Heart right ventricle (tissue), 16 donors: ENCODE data around the gene ATRN. TPM values are rescaled to one million over a fixed set of nuclear protein-coding genes. Genes with fewer than 3 reads are reported as not detected.

Experiments used
- ATAC-seq, 8 donors: fragments of 200-7000 bp; cut with Tn5 transposase; one replicate each; pipeline ENCODE4 v1.9.1; 2020; ENCODE audit warnings: mild to moderate bottlenecking in 8 of 8, moderate library complexity in 8 of 8, moderate number of reproducible peaks in 1 of 8
- DNase-seq, 2 donors: peaks; one replicate each; pipeline ENCODE4 v3.0.0-alpha.2; 2020
- H3K27ac ChIP-seq, 10 donors: fragments of 200-600 bp; sonication (generic) in 2 of 10; one replicate each; pipeline versions ENCODE4 v1.5.0 to v1.8.0; 2020 to 2022; ENCODE audit warnings: mild to moderate bottlenecking in 3 of 10
- H3K27me3 ChIP-seq, 7 donors: fragments of 200-600 bp; one replicate each; pipeline ENCODE4 v1.8.0; 2021 to 2022; ENCODE audit warnings: mild to moderate bottlenecking in 2 of 7
- H3K36me3 ChIP-seq, 9 donors: fragments of 200-600 bp; sonication (generic) in 1 of 9; one replicate each; pipeline versions ENCODE4 v1.5.0 to v1.8.0; 2020 to 2022; ENCODE audit warnings: mild to moderate bottlenecking in 2 of 9
- H3K4me1 ChIP-seq, 9 donors: fragments of 200-600 bp; sonication (generic) in 1 of 9; one replicate each; pipeline versions ENCODE4 v1.5.0 to v1.8.0; 2020 to 2022; ENCODE audit warnings: mild to moderate bottlenecking in 4 of 9
- H3K4me3 ChIP-seq, 10 donors: fragments of 200-600 bp; sonication (generic) in 2 of 10; one replicate each; pipeline versions ENCODE4 v1.5.0 to v1.8.0; 2020 to 2022; ENCODE audit warnings: mild to moderate bottlenecking in 7 of 10, moderate library complexity in 2 of 10
- H3K9me3 ChIP-seq, 11 donors: fragments of 200-600 bp in 10 of 11; sonication (generic) in 2 of 11; one replicate each; pipeline versions ENCODE4 v1.5.0 to v1.8.0; 2013 to 2022; ENCODE audit warnings: mild to moderate bottlenecking in 2 of 11, control low read depth in 1 of 11, moderate library complexity in 1 of 11
- WGBS, 2 donors: extraction: QIAGEN DNeasy Blood & Tissue Kit; methylation state at CpG; one replicate each; pipeline ENCODE4 v1.1.7; 2013; ENCODE audit warnings: inconsistent platforms in 1 of 2; 5-methylcytosine and 5-hydroxymethylcytosine counted together
- intact Hi-C, 10 donors: fragments of 100-400 bp; cut with DNase I; formaldehyde crosslinking; loops; one replicate each; pipeline versions ENCODE4 v1.11.1 to v1.14.2; 2022
- polyA plus RNA-seq, 2 donors: library from polyadenylated mRNA; stranded (reverse); fragments of 200-250 nt; gene quantifications; one replicate each; pipeline ENCODE4 v1.2.3, GENCODE V29; 2013
- total RNA-seq, 10 donors: library from RNA; stranded (reverse); fragmentation: NEBNext Ultra II Directional in 3 of 10; extraction: Animal tissue kit (Norgen Biotek cat#: 25700) in 3 of 10; gene quantifications; one replicate each; pipeline versions ENCODE4 v1.2.1 to v1.2.4, GENCODE V29; 2021 to 2023
- TF ChIP-seq, protein P1 (sequence below), 9 donors: fragments of 200-600 bp; sonication (generic) in 2 of 9; IDR thresholded peaks; one replicate each; pipeline versions ENCODE4 v1.5.0 to v1.8.0; 2021 to 2022; ENCODE audit warnings: antibody characterized with exemption in 9 of 9, mild to moderate bottlenecking in 5 of 9, moderate library complexity in 1 of 9
- donor health status: Arrhythmogenic right ventricular cardiomyopathy.
- donor health status: ischemic (EF 13 %, LVEDD 7.1; RV severe dilation, severe dysfunction).
- donor health status: healthy with polysubstance abuse.
- donor health status: DM: no; HTN: yes; CAD: no.
- donor health status: DM: no; HTN: no; CAD: no.
- donor health status: ischemic (EF 25% LVEDD 6.9; RV normal size, moderate dysfunction).
- donor health status: ischemic (EF 25% LVEDD 5.7; RV mildly dilated, moderate dysfunction).
- donor health status: healthy.
- donor health status: DM: yes; HTN: yes; CAD: no.
- donor health status: Ischemic cardiomyopathy.
- donor health status: ischemic (EF 35%, LVEDD 5.7; RV mildly dilated, moderate dysfunction).
- donor health status: nonischemic (EF 11% LVEDD 7.7; RV severe dilation, severe dysfunction).
- donor health status: DM: yes; HTN: yes; CAD: no.
- donor health status: PGD.
- donor health status: ischemic (EF 29% LVEDD 5.4; RV normal size, mild dysfunction).
- donor health status: nonischemic (EF 23%, LVEDD 6.1; RV moderate dilation, normal function).

ATRN gene
- total and polyA plus RNA-seq, 12 donors: 4.6 to 44.0 (median 37.8) TPM

DNA sequence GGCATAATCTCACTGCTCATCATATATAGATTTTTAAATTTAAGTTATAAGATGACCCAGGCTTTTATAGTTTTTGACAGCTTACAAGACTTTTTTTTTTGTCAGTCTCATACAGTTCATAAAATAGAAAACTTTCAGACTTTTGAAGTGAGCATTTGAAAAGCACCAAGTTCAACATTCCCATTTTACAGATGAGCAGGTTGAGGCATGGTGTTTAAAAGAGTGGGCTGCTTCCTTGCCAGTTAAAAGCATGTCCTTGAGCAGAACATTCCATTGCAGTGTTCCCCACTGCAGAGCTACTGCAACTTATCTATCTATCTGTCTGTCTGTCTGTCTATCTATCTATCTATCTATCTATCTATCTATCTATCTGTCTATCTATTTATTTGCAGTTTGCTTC is 105.5 kb downstream of the ATRN start:
- ATAC-seq (no peak), DNase-seq (no peak)
- H3K36me3 ChIP-seq: peaks cover 0 to 88% (median 42%) of the 10 kb centered on the region in 9 donors
- H3K4me3 ChIP-seq: no peak overlapping the region
- H3K27ac ChIP-seq: no peak overlapping the region
- TF ChIP-seq, protein P1, sequence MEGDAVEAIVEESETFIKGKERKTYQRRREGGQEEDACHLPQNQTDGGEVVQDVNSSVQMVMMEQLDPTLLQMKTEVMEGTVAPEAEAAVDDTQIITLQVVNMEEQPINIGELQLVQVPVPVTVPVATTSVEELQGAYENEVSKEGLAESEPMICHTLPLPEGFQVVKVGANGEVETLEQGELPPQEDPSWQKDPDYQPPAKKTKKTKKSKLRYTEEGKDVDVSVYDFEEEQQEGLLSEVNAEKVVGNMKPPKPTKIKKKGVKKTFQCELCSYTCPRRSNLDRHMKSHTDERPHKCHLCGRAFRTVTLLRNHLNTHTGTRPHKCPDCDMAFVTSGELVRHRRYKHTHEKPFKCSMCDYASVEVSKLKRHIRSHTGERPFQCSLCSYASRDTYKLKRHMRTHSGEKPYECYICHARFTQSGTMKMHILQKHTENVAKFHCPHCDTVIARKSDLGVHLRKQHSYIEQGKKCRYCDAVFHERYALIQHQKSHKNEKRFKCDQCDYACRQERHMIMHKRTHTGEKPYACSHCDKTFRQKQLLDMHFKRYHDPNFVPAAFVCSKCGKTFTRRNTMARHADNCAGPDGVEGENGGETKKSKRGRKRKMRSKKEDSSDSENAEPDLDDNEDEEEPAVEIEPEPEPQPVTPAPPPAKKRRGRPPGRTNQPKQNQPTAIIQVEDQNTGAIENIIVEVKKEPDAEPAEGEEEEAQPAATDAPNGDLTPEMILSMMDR (IDR thresholded peaks at IDR 0.05): no peak
- no peaks in the 10 kb centered on the region for H3K27me3 ChIP-seq
- no peaks in the 10 kb centered on the region for H3K9me3 ChIP-seq
- intact Hi-C loops: no loop called here
- H3K4me1 ChIP-seq: no peaks in the 10 kb centered on the region

DNA sequence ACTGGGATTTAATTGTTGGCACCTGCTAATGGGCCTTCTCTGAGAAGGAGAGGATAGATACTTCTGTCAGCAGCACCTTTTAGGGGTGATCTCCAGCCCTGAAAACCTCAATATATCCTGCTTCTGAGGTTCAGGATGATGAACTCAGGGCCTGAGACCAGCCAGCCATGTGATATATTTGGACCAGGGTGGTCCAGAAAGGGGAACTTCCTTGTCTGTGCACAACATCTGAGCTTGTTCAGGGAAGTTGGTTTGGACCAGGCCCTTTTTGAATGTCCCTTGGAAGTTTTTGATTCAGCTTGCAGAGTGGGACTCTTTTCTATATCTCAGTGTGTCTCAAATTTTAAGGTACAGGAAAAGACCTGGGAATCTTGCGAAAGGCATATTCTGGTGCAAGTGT is 106.5 kb downstream of the ATRN start:
- DNase-seq: no peak
- TF ChIP-seq, protein P1 (IDR thresholded peaks at IDR 0.05): no peak
- H3K36me3 ChIP-seq: peaks cover 0 to 96% (median 42%) of the 10 kb centered on the region in 9 donors
- ATAC-seq: no peak
- no peak overlapping the region for H3K27ac ChIP-seq
- no peaks in the 10 kb centered on the region for H3K27me3 ChIP-seq
- no peaks in the 10 kb centered on the region for H3K4me1 ChIP-seq
- 98 to 100% methylated on average over 1 of the region's 1 CpG for WGBS, 2 donors
- intact Hi-C loops: no loop called here
- H3K9me3 ChIP-seq: no peaks in the 10 kb centered on the region
- H3K4me3 ChIP-seq: no peak overlapping the region

DNA sequence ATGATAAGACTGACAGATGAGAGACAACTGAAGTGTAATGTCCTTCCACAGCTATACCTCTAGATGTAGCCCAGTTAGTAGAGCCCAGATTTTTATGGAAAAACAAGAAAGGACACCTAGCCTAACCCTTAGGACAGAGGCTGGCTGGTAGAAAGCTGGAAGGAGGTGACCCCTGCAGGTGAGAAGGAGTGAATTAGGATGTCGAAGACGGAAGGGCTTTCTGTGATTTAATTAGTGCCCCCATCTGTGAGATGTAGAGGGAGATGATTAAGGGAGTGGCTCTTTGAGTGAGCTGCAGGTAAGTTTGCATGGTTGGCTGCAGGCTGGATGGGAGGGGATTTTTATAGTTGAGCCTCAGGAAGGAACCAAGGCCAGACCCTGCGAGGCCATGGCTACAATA is 109.6 kb downstream of the ATRN start:
- Histone ChIP-seq H3K27me3 (no peaks in the 10 kb centered on the region), H3K36me3 (peaks cover 0 to 94% (median 37%) of the 10 kb centered on the region in 9 donors), H3K4me1 (no peaks in the 10 kb centered on the region), H3K9me3 (no peaks in the 10 kb centered on the region), H3K27ac (peak overlapping the region in 1 of 10 donors; percentile 16), H3K4me3 (no peak overlapping the region)
- ATAC-seq: no peak
- 87 to 91% methylated on average over 3 of the region's 3 CpGs for WGBS, 2 donors
- intact Hi-C loops: no loop called here
- TF ChIP-seq, protein P1 (IDR thresholded peaks at IDR 0.05): no peak
- no peak for DNase-seq

DNA sequence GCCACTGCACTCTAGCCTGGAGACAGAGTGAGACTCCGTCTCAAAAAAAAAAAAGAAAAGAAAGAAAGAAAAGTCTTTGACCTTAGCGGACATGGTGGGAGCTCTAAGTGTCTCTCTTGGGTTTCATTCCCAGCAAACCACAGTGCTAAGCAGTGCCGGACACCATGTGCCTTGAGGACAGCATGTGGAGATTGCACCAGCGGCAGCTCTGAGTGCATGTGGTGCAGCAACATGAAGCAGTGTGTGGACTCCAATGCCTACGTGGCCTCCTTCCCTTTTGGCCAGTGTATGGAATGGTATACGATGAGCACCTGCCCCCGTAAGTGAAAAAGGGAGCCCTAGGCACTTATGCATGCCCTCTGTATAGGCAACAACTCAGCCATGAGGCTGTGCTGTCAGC is 112.9 kb downstream of the ATRN start:
- TF ChIP-seq, protein P1 (IDR thresholded peaks at IDR 0.05): no peak
- WGBS, 2 donors: 82 to 83% methylated on average over 7 of the region's 7 CpGs

More for the DNA sequence above, 112.9 kb downstream of the ATRN start:
- H3K9me3 ChIP-seq: peaks cover 0 to 13% (median 0%) of the 10 kb centered on the region in 11 donors
- ATAC-seq (peak in 1 of 8 donors; percentile 44), DNase-seq (no peak)
- H3K4me3 ChIP-seq: no peak overlapping the region
- H3K27me3 ChIP-seq: no peaks in the 10 kb centered on the region
- no peaks in the 10 kb centered on the region for H3K4me1 ChIP-seq
- intact Hi-C loops: no loop called here
- no peak overlapping the region for H3K27ac ChIP-seq
- peaks cover 0 to 89% (median 24%) of the 10 kb centered on the region in 9 donors for H3K36me3 ChIP-seq
